ENCODE measurements around the gene SKAP1.
A peak's percentile ranks its signal among the peaks of the same experiment; 100 is the strongest.

DNA sequence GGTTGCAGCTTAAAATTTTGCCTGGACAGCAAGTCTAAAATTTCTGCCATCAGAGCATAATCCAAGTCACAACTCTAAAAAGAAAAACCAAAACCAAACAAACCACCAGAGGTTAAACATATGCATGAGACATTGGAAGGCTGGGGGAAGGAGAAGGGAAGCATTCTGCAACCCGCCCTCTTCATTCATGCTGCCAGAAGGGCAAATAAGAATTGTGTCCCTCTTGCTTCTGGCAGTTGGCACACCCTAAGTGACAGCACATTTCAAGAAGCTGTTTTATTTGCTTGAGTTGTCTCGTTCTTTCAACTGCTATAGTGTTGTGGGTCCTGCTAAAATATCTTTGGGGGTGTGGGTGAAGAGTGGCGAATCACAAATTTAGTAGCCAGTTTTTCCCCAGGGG lies 99.6 kb downstream of the SKAP1 start:
- TF ChIP-seq, protein P1, sequence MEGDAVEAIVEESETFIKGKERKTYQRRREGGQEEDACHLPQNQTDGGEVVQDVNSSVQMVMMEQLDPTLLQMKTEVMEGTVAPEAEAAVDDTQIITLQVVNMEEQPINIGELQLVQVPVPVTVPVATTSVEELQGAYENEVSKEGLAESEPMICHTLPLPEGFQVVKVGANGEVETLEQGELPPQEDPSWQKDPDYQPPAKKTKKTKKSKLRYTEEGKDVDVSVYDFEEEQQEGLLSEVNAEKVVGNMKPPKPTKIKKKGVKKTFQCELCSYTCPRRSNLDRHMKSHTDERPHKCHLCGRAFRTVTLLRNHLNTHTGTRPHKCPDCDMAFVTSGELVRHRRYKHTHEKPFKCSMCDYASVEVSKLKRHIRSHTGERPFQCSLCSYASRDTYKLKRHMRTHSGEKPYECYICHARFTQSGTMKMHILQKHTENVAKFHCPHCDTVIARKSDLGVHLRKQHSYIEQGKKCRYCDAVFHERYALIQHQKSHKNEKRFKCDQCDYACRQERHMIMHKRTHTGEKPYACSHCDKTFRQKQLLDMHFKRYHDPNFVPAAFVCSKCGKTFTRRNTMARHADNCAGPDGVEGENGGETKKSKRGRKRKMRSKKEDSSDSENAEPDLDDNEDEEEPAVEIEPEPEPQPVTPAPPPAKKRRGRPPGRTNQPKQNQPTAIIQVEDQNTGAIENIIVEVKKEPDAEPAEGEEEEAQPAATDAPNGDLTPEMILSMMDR (conservative IDR thresholded peaks at IDR 0.05 in 1 of 2, IDR thresholded peaks at IDR 0.05 in 1 of 2; ENCODE audit: low read depth in 1 of 2, low read length in 2 of 2) = no peak
- TF ChIP-seq EZH2 (IDR thresholded peaks at IDR 0.05; ENCODE audit: low read length, missing control alignments) = peak; percentile 41
